GM23338 (cell line): ENCODE measurements around the gene SPG7. TPM values are rescaled to one million over a fixed set of nuclear protein-coding genes. Genes with fewer than 3 reads are reported as not detected.

Experiments used
- ATAC-seq: fragments of 200-7000 bp; cut with Tn5 transposase; 3 replicates; pipeline ENCODE4 v1.9.1; 2020
- DNase-seq: peaks from one replicate; pipeline ENCODE4 v3.0.0-alpha.2; 2015; ENCODE audit warnings: low spot score
- H2AFZ ChIP-seq: fragments of 200-600 bp; sonication (generic); 2 replicates; pipeline ENCODE4 v1.8.0; 2016; ENCODE audit warnings: antibody characterized with exemption, mild to moderate bottlenecking, moderate library complexity
- H3F3A ChIP-seq: fragments of 200-600 bp; sonication (generic); replicated peaks from 2 replicates; pipeline ENCODE4 v1.8.0; 2017; ENCODE audit warnings: antibody characterized with exemption, mixed run types, low read depth
- H3K27ac ChIP-seq: fragments of 200-600 bp; sonication (generic); 2 replicates; pipeline ENCODE4 v1.6.1; 2016; ENCODE audit warnings: low read depth
- H3K27me3 ChIP-seq: fragments of 200-600 bp; sonication (generic); 2 replicates; pipeline ENCODE4 v1.8.0; 2016; ENCODE audit warnings: mild to moderate bottlenecking, mixed run types, moderate library complexity; ENCODE audit not compliant: insufficient read depth
- H3K36me3 ChIP-seq: fragments of 200-600 bp; sonication (generic); 2 replicates; pipeline ENCODE4 v1.8.0; 2016; ENCODE audit warnings: mild to moderate bottlenecking; ENCODE audit not compliant: insufficient read depth
- H3K4me1 ChIP-seq: fragments of 200-600 bp; sonication (generic); 2 replicates; pipeline ENCODE4 v1.8.0; 2016; ENCODE audit warnings: mild to moderate bottlenecking, moderate library complexity; ENCODE audit not compliant: insufficient read depth
- H3K4me2 ChIP-seq: fragments of 200-600 bp; sonication (generic); 2 replicates; pipeline ENCODE4 v1.7.1; 2017; ENCODE audit warnings: mixed run types
- H3K4me3 ChIP-seq: fragments of 200-600 bp; sonication (generic); 2 replicates; pipeline ENCODE4 v1.6.1; 2016; ENCODE audit warnings: mixed run types
- H3K79me2 ChIP-seq: fragments of 200-600 bp; sonication (generic); replicated peaks from 2 replicates; pipeline ENCODE4 v1.8.0; 2017; ENCODE audit warnings: mild to moderate bottlenecking; ENCODE audit not compliant: insufficient read depth
- H3K9me2 ChIP-seq: fragments of 200-600 bp; sonication (generic); 2 replicates; pipeline ENCODE4 v1.8.0; 2017; ENCODE audit not compliant: insufficient read depth
- H4K20me1 ChIP-seq: fragments of 200-600 bp; sonication (generic); replicated peaks from 2 replicates; pipeline ENCODE4 v1.8.0; 2017; ENCODE audit warnings: mild to moderate bottlenecking; ENCODE audit not compliant: insufficient read depth
- H3K27ac Mint-ChIP-seq: 2 replicates; pipeline ENCODE4 v1.8.0; 2020; ENCODE audit warnings: inconsistent platforms, mild to moderate bottlenecking, moderate library complexity, mixed read lengths
- H3K27me3 Mint-ChIP-seq: 3 replicates; pipeline ENCODE4 v1.8.0; 2022; ENCODE audit warnings: low read depth, mild to moderate bottlenecking, moderate library complexity, mixed read lengths, inconsistent platforms; ENCODE audit not compliant: insufficient read depth, poor library complexity
- H3K36me3 Mint-ChIP-seq: 3 replicates; pipeline ENCODE4 v1.8.0; 2021; ENCODE audit warnings: low read depth, mild to moderate bottlenecking, inconsistent platforms, moderate library complexity, mixed read lengths
- H3K4me1 Mint-ChIP-seq: 3 replicates; pipeline ENCODE4 v1.8.0; 2020; ENCODE audit warnings: mild to moderate bottlenecking, inconsistent platforms, mixed read lengths
- H3K4me3 Mint-ChIP-seq: 3 replicates; pipeline ENCODE4 v1.8.0; 2021; ENCODE audit warnings: moderate library complexity, mild to moderate bottlenecking, inconsistent platforms, mixed read lengths
- H3K9me3 Mint-ChIP-seq: 3 replicates; pipeline ENCODE4 v1.8.0; 2020; ENCODE audit warnings: moderate library complexity, mild to moderate bottlenecking, inconsistent platforms, mixed read lengths
- CREB1 ChIP-seq: fragments of 250-450 bp; sonication (Bioruptor Pico); IDR thresholded peaks from 2 replicates; pipeline ENCODE4 v1.5.0; 2020; ENCODE audit warnings: low read depth, mild to moderate bottlenecking, moderate library complexity
- EZH2 ChIP-seq: fragments of 200-600 bp; sonication (generic); IDR thresholded peaks from one replicate; pipeline ENCODE4 v1.8.0; 2017; ENCODE audit warnings: antibody characterized with exemption, mild to moderate bottlenecking, low read depth; ENCODE audit not compliant: unreplicated experiment
- EZH2phosphoT487 ChIP-seq: fragments of 200-600 bp; sonication (generic); IDR thresholded peaks from one replicate; pipeline ENCODE4 v1.8.1; 2018; ENCODE audit warnings: antibody characterized with exemption; ENCODE audit not compliant: unreplicated experiment
- JUNB ChIP-seq: IDR thresholded peaks from one replicate; pipeline ENCODE4 v1.6.1; 2016; ENCODE audit warnings: antibody characterized with exemption; ENCODE audit not compliant: unreplicated experiment
- NANOG ChIP-seq: IDR thresholded peaks from 2 replicates; pipeline ENCODE4 v1.6.1; 2016; ENCODE audit warnings: antibody characterized with exemption, borderline replicate concordance
- POLR2AphosphoS5 ChIP-seq: IDR thresholded peaks from 2 replicates; pipeline ENCODE4 v1.6.1; 2016; ENCODE audit warnings: antibody characterized with exemption, low read depth
- STAT1 ChIP-seq: IDR thresholded peaks from one replicate; pipeline ENCODE4 v1.6.1; 2016; ENCODE audit warnings: antibody characterized with exemption; ENCODE audit not compliant: unreplicated experiment
- ZNF114 ChIP-seq: fragments of 250-450 bp; sonication (Bioruptor Pico); IDR thresholded peaks from 2 replicates; pipeline ENCODE4 v1.5.0; 2020; ENCODE audit warnings: mild to moderate bottlenecking, moderate library complexity
- ZNF331 ChIP-seq: fragments of 250-450 bp; sonication (Bioruptor Pico); IDR thresholded peaks from 2 replicates; pipeline ENCODE4 v1.5.0; 2020; ENCODE audit warnings: low read depth, mild to moderate bottlenecking, moderate library complexity
- polyA plus RNA-seq: library from polyadenylated mRNA; unstranded; fragments of >200 nt; fragmentation: Nextera tagmentation; extraction: Ambion mirVana; gene quantifications from 2 replicates; pipeline ENCODE4 v1.2.1, GENCODE V29; 2016
- total RNA-seq: library from RNA; depleted of rRNA; stranded (reverse); fragments of >200 nt; shearing (Covaris generic); gene quantifications from 2 replicates; pipeline ENCODE4 v1.2.3, GENCODE V29; 2014
- TF ChIP-seq, protein P1 (sequence below), 2 experiments: fragments of 200-600 bp in 1 of 2; sonication (generic) in 1 of 2; conservative IDR thresholded peaks; 2 replicates each; pipeline versions ENCODE4 v1.5.1 to v1.6.1; 2016 to 2017; ENCODE audit warnings: antibody characterized with exemption in 2 of 2, low read depth in 2 of 2, mild to moderate bottlenecking in 2 of 2, moderate library complexity in 1 of 2
- TF ChIP-seq, protein P2 (sequence below): fragments of 250-450 bp; sonication (Bioruptor Pico); IDR thresholded peaks from 2 replicates; pipeline ENCODE4 v1.5.0; 2020; ENCODE audit warnings: mild to moderate bottlenecking, moderate library complexity
- TF ChIP-seq, protein P3 (sequence below): IDR thresholded peaks from 2 replicates; pipeline ENCODE4 v1.6.1; 2016; ENCODE audit warnings: antibody characterized with exemption
- TF ChIP-seq, protein P4 (sequence below): IDR thresholded peaks from one replicate; pipeline ENCODE4 v1.6.1; 2018; ENCODE audit warnings: antibody characterized with exemption; ENCODE audit not compliant: unreplicated experiment

SPG7 gene
- total and polyA plus RNA-seq, 2 experiments from 2014 or later: 77.1 to 267 TPM

DNA sequence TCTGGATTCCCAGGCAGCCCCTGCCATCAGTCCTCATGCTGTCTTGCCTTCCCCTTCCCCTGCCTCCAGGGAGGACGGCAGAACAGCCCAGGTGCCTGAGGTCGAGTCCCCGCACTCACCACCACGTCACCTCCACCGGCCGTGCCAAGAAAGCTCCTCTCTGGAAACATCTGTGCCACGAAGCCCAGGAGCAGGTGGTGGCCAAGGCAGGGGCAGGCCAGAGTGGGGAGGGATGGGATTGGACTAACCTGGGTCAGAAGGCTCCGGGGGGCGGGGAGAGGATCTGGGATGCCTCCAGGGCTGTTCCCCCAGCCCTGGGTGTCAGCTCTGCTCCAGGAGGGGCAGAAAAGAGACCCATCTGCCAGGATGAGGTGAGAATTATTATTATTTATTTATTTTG is 97.8 kb downstream of the SPG7 start:
- ATAC-seq: no peak
- no peaks in the 10 kb centered on the region for H3K36me3 Mint-ChIP-seq
- Histone ChIP-seq H3K36me3 (no peaks in the 10 kb centered on the region), H3K4me2 (no peak overlapping the region), H3K27ac (no peak overlapping the region), H3K27me3 (no peaks in the 10 kb centered on the region), H3K79me2 (no peaks in the 10 kb centered on the region), H2AFZ (no peak overlapping the region), H3K4me1 (peaks cover 11% of the 10 kb centered on the region), H4K20me1 (no peaks in the 10 kb centered on the region), H3K9me2 (no peaks in the 10 kb centered on the region), H3K4me3 (no peak overlapping the region), H3F3A (no peaks in the 10 kb centered on the region)
- TF ChIP-seq, protein P1, sequence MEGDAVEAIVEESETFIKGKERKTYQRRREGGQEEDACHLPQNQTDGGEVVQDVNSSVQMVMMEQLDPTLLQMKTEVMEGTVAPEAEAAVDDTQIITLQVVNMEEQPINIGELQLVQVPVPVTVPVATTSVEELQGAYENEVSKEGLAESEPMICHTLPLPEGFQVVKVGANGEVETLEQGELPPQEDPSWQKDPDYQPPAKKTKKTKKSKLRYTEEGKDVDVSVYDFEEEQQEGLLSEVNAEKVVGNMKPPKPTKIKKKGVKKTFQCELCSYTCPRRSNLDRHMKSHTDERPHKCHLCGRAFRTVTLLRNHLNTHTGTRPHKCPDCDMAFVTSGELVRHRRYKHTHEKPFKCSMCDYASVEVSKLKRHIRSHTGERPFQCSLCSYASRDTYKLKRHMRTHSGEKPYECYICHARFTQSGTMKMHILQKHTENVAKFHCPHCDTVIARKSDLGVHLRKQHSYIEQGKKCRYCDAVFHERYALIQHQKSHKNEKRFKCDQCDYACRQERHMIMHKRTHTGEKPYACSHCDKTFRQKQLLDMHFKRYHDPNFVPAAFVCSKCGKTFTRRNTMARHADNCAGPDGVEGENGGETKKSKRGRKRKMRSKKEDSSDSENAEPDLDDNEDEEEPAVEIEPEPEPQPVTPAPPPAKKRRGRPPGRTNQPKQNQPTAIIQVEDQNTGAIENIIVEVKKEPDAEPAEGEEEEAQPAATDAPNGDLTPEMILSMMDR (conservative IDR thresholded peaks at IDR 0.05; ENCODE audit: low read depth in 2 of 2): no peak
- TF ChIP-seq CREB1 (CRISPR knock-in tag): no peak
- TF ChIP-seq POLR2AphosphoS5: no peak
- TF ChIP-seq NANOG: no peak
- no peak for TF ChIP-seq JUNB
- TF ChIP-seq, protein P2, sequence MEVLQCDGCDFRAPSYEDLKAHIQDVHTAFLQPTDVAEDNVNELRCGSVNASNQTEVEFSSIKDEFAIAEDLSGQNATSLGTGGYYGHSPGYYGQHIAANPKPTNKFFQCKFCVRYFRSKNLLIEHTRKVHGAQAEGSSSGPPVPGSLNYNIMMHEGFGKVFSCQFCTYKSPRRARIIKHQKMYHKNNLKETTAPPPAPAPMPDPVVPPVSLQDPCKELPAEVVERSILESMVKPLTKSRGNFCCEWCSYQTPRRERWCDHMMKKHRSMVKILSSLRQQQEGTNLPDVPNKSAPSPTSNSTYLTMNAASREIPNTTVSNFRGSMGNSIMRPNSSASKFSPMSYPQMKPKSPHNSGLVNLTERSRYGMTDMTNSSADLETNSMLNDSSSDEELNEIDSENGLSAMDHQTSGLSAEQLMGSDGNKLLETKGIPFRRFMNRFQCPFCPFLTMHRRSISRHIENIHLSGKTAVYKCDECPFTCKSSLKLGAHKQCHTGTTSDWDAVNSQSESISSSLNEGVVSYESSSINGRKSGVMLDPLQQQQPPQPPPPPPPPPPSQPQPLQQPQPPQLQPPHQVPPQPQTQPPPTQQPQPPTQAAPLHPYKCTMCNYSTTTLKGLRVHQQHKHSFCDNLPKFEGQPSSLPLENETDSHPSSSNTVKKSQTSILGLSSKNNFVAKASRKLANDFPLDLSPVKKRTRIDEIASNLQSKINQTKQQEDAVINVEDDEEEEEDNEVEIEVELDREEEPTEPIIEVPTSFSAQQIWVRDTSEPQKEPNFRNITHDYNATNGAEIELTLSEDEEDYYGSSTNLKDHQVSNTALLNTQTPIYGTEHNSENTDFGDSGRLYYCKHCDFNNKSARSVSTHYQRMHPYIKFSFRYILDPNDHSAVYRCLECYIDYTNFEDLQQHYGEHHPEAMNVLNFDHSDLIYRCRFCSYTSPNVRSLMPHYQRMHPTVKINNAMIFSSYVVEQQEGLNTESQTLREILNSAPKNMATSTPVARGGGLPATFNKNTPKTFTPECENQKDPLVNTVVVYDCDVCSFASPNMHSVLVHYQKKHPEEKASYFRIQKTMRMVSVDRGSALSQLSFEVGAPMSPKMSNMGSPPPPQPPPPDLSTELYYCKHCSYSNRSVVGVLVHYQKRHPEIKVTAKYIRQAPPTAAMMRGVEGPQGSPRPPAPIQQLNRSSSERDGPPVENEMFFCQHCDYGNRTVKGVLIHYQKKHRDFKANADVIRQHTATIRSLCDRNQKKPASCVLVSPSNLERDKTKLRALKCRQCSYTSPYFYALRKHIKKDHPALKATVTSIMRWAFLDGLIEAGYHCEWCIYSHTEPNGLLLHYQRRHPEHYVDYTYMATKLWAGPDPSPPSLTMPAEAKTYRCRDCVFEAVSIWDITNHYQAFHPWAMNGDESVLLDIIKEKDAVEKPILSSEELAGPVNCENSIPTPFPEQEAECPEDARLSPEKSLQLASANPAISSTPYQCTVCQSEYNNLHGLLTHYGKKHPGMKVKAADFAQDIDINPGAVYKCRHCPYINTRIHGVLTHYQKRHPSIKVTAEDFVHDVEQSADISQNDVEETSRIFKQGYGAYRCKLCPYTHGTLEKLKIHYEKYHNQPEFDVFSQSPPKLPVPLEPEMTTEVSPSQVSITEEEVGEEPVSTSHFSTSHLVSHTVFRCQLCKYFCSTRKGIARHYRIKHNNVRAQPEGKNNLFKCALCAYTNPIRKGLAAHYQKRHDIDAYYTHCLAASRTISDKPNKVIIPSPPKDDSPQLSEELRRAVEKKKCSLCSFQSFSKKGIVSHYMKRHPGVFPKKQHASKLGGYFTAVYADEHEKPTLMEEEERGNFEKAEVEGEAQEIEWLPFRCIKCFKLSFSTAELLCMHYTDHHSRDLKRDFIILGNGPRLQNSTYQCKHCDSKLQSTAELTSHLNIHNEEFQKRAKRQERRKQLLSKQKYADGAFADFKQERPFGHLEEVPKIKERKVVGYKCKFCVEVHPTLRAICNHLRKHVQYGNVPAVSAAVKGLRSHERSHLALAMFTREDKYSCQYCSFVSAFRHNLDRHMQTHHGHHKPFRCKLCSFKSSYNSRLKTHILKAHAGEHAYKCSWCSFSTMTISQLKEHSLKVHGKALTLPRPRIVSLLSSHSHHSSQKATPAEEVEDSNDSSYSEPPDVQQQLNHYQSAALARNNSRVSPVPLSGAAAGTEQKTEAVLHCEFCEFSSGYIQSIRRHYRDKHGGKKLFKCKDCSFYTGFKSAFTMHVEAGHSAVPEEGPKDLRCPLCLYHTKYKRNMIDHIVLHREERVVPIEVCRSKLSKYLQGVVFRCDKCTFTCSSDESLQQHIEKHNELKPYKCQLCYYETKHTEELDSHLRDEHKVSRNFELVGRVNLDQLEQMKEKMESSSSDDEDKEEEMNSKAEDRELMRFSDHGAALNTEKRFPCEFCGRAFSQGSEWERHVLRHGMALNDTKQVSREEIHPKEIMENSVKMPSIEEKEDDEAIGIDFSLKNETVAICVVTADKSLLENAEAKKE: no peak
- TF ChIP-seq ZNF331 (CRISPR knock-in tag): no peak
- TF ChIP-seq ZNF114 (CRISPR knock-in tag): no peak
- no peak for TF ChIP-seq EZH2phosphoT487
- no peak for TF ChIP-seq EZH2
- TF ChIP-seq, protein P3, sequence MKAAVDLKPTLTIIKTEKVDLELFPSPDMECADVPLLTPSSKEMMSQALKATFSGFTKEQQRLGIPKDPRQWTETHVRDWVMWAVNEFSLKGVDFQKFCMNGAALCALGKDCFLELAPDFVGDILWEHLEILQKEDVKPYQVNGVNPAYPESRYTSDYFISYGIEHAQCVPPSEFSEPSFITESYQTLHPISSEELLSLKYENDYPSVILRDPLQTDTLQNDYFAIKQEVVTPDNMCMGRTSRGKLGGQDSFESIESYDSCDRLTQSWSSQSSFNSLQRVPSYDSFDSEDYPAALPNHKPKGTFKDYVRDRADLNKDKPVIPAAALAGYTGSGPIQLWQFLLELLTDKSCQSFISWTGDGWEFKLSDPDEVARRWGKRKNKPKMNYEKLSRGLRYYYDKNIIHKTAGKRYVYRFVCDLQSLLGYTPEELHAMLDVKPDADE: no peak
- TF ChIP-seq, protein P4, sequence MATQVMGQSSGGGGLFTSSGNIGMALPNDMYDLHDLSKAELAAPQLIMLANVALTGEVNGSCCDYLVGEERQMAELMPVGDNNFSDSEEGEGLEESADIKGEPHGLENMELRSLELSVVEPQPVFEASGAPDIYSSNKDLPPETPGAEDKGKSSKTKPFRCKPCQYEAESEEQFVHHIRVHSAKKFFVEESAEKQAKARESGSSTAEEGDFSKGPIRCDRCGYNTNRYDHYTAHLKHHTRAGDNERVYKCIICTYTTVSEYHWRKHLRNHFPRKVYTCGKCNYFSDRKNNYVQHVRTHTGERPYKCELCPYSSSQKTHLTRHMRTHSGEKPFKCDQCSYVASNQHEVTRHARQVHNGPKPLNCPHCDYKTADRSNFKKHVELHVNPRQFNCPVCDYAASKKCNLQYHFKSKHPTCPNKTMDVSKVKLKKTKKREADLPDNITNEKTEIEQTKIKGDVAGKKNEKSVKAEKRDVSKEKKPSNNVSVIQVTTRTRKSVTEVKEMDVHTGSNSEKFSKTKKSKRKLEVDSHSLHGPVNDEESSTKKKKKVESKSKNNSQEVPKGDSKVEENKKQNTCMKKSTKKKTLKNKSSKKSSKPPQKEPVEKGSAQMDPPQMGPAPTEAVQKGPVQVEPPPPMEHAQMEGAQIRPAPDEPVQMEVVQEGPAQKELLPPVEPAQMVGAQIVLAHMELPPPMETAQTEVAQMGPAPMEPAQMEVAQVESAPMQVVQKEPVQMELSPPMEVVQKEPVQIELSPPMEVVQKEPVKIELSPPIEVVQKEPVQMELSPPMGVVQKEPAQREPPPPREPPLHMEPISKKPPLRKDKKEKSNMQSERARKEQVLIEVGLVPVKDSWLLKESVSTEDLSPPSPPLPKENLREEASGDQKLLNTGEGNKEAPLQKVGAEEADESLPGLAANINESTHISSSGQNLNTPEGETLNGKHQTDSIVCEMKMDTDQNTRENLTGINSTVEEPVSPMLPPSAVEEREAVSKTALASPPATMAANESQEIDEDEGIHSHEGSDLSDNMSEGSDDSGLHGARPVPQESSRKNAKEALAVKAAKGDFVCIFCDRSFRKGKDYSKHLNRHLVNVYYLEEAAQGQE: no peak
- no peak for TF ChIP-seq STAT1
- H3K4me3 Mint-ChIP-seq: no peak overlapping the region
- peaks cover 7% of the 10 kb centered on the region for H3K4me1 Mint-ChIP-seq
- H3K27ac Mint-ChIP-seq: no peak overlapping the region
- no peak for DNase-seq
- H3K27me3 Mint-ChIP-seq: peaks cover 6% of the 10 kb centered on the region
- no peaks in the 10 kb centered on the region for H3K9me3 Mint-ChIP-seq
